Right lobe of liver (tissue), 4 donors: Measurements from ENCODE around the gene RIC3.

Experiments used
- POLR2A ChIP-seq: fragments of 450-650 bp; IDR thresholded peaks from one replicate; pipeline ENCODE4 v1.6.1; 2017; ENCODE audit warnings: antibody characterized with exemption, mild to moderate bottlenecking
- TF ChIP-seq, protein P1 (sequence below), 4 donors: fragments of 200-600 bp in 3 of 4; fragments of 450-650 bp in 1 of 4; IDR thresholded peaks; one replicate each; pipeline versions ENCODE4 v1.5.1 to v1.8.0; 2016 to 2022; ENCODE audit warnings: antibody characterized with exemption in 4 of 4, mild to moderate bottlenecking in 2 of 4
- donor health status: DM: no; HTN: no; CAD: no.
- donor health status: DM: no; HTN: no; CAD: no.
- donor health status: DM: no; HTN: yes; CAD: no.

DNA sequence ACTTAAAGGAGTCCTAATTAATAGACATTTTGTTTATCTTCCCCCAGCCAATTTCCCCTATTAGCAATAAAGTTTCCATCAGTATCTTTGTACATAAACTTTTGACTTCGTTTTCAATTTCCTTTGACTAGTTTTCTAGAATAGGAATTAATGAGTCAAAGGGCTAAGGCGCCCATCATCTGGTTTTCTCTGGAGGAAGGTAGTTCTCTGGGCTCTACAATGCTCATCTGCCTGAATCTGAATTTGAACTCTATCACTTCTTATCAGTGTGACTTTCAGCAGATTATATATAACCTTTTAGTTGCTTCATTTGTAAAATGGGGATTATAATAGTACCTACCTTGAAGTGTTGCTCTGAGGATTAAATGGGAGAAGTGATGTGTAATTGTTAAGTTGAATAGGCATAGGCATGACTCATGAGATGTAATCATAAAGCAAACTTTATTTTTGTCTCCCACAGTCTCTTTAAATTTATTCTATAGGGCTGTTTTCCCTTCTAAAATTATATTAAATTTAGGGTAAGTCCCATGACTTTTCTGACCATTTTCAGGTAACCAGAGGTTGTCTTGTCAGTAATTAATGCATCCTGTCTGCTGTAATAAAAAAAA, 93.6 kb downstream of the RIC3 start:
- no peak for TF ChIP-seq POLR2A
- TF ChIP-seq, protein P1, sequence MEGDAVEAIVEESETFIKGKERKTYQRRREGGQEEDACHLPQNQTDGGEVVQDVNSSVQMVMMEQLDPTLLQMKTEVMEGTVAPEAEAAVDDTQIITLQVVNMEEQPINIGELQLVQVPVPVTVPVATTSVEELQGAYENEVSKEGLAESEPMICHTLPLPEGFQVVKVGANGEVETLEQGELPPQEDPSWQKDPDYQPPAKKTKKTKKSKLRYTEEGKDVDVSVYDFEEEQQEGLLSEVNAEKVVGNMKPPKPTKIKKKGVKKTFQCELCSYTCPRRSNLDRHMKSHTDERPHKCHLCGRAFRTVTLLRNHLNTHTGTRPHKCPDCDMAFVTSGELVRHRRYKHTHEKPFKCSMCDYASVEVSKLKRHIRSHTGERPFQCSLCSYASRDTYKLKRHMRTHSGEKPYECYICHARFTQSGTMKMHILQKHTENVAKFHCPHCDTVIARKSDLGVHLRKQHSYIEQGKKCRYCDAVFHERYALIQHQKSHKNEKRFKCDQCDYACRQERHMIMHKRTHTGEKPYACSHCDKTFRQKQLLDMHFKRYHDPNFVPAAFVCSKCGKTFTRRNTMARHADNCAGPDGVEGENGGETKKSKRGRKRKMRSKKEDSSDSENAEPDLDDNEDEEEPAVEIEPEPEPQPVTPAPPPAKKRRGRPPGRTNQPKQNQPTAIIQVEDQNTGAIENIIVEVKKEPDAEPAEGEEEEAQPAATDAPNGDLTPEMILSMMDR (IDR thresholded peaks at IDR 0.05) = no peak
